Measurements from ENCODE around the gene FSCN2.
A peak's percentile ranks its signal among the peaks of the same experiment; 100 is the strongest.

The FSCN2 gene

GRCh38 chr17:81514489-81514738 is 13.8 kb upstream of the FSCN2 start:
- H3K27me3 Mint-ChIP-seq = no peaks in the 10 kb centered on the region
- DNase-seq = no peak
- H3K4me1 Mint-ChIP-seq (ENCODE audit: low read depth) = peaks cover 28% of the 10 kb centered on the region
- peaks cover 46% of the 10 kb centered on the region for H3K36me3 Mint-ChIP-seq (ENCODE audit: low read depth)
- peak overlapping the region; percentile 90 for H3K4me3 Mint-ChIP-seq
- H3K27ac Mint-ChIP-seq = peak overlapping the region; percentile 86
- H3K9me3 Mint-ChIP-seq = no peaks in the 10 kb centered on the region

GRCh38 chr17:81514739-81515529 is 13.2 kb upstream of the FSCN2 start:
- H3K27me3 Mint-ChIP-seq = no peaks in the 10 kb centered on the region
- H3K36me3 Mint-ChIP-seq (ENCODE audit: low read depth) = peaks cover 41% of the 10 kb centered on the region
- peaks cover 25% of the 10 kb centered on the region for H3K4me1 Mint-ChIP-seq (ENCODE audit: low read depth)
- DNase-seq = peak; percentile 83
- peak overlapping the region; percentile 91 for H3K27ac Mint-ChIP-seq
- peak overlapping the region; percentile 91 for H3K4me3 Mint-ChIP-seq
- no peaks in the 10 kb centered on the region for H3K9me3 Mint-ChIP-seq

GRCh38 chr17:81515530-81516041 is 12.6 kb upstream of the FSCN2 start:
- H3K4me1 Mint-ChIP-seq (ENCODE audit: low read depth) = peaks cover 27% of the 10 kb centered on the region
- peak overlapping the region; percentile 91 for H3K4me3 Mint-ChIP-seq
- H3K9me3 Mint-ChIP-seq = no peaks in the 10 kb centered on the region
- H3K36me3 Mint-ChIP-seq (ENCODE audit: low read depth) = peaks cover 34% of the 10 kb centered on the region
- H3K27me3 Mint-ChIP-seq = no peaks in the 10 kb centered on the region
- H3K27ac Mint-ChIP-seq = peak overlapping the region; percentile 91
- no peak for DNase-seq

GRCh38 chr17:81516439-81516838 is 11.7 kb upstream of the FSCN2 start:
- Mint-ChIP-seq H3K36me3 (ENCODE audit: low read depth) (peaks cover 26% of the 10 kb centered on the region), H3K4me3 (peak overlapping the region; percentile 91), H3K27me3 (no peaks in the 10 kb centered on the region), H3K9me3 (no peaks in the 10 kb centered on the region), H3K27ac (peak overlapping the region; percentile 66), H3K4me1 (ENCODE audit: low read depth) (peaks cover 29% of the 10 kb centered on the region)
- DNase-seq = no peak

GRCh38 chr17:81517009-81517338 is 11.2 kb upstream of the FSCN2 start:
- H3K36me3 Mint-ChIP-seq (ENCODE audit: low read depth) = peaks cover 20% of the 10 kb centered on the region
- no peak for DNase-seq
- H3K9me3 Mint-ChIP-seq = no peaks in the 10 kb centered on the region
- H3K27ac Mint-ChIP-seq = peak overlapping the region; percentile 66
- no peaks in the 10 kb centered on the region for H3K27me3 Mint-ChIP-seq
- peak overlapping the region; percentile 91 for H3K4me3 Mint-ChIP-seq
- peaks cover 29% of the 10 kb centered on the region for H3K4me1 Mint-ChIP-seq (ENCODE audit: low read depth)

- Mint-ChIP-seq H3K27me3 (no peaks in the 10 kb centered on the region), H3K4me1 (ENCODE audit: low read depth) (peaks cover 29% of the 10 kb centered on the region), H3K4me3 (peak overlapping the region; percentile 51), H3K9me3 (no peaks in the 10 kb centered on the region), H3K36me3 (ENCODE audit: low read depth) (peaks cover 17% of the 10 kb centered on the region), H3K27ac (peak overlapping the region; percentile 76)
- DNase-seq = no peak
Observed at GRCh38 chr17:81517339-81518112, 10.7 kb upstream of the FSCN2 start.

- Mint-ChIP-seq H3K4me3 (peak overlapping the region; percentile 51), H3K27me3 (no peaks in the 10 kb centered on the region), H3K36me3 (ENCODE audit: low read depth) (peaks cover 17% of the 10 kb centered on the region), H3K4me1 (ENCODE audit: low read depth) (peaks cover 29% of the 10 kb centered on the region), H3K9me3 (no peaks in the 10 kb centered on the region), H3K27ac (peak overlapping the region; percentile 76)
- no peak for DNase-seq
Observed at GRCh38 chr17:81518113-81518784, 9.9 kb upstream of the FSCN2 start.

GRCh38 chr17:81518785-81519283 is 9.3 kb upstream of the FSCN2 start:
- peak overlapping the region; percentile 51 for H3K4me3 Mint-ChIP-seq
- H3K4me1 Mint-ChIP-seq (ENCODE audit: low read depth) = peaks cover 29% of the 10 kb centered on the region
- DNase-seq = peak; percentile 67
- peaks cover 13% of the 10 kb centered on the region for H3K36me3 Mint-ChIP-seq (ENCODE audit: low read depth)
- H3K9me3 Mint-ChIP-seq = no peaks in the 10 kb centered on the region
- H3K27ac Mint-ChIP-seq = no peak overlapping the region
- H3K27me3 Mint-ChIP-seq = no peaks in the 10 kb centered on the region

GRCh38 chr17:81519284-81520020 is 8.7 kb upstream of the FSCN2 start:
- DNase-seq = peak; percentile 79
- peaks cover 29% of the 10 kb centered on the region for H3K4me1 Mint-ChIP-seq (ENCODE audit: low read depth)
- H3K27me3 Mint-ChIP-seq = no peaks in the 10 kb centered on the region
- no peak overlapping the region for H3K27ac Mint-ChIP-seq
- no peaks in the 10 kb centered on the region for H3K9me3 Mint-ChIP-seq
- H3K36me3 Mint-ChIP-seq (ENCODE audit: low read depth) = peaks cover 13% of the 10 kb centered on the region
- peak overlapping the region; percentile 51 for H3K4me3 Mint-ChIP-seq

GRCh38 chr17:81520021-81520901 is 7.9 kb upstream of the FSCN2 start:
- H3K4me1 Mint-ChIP-seq (ENCODE audit: low read depth) = peaks cover 28% of the 10 kb centered on the region
- peak overlapping the region; percentile 27 for H3K4me3 Mint-ChIP-seq
- no peak overlapping the region for H3K27ac Mint-ChIP-seq
- DNase-seq = no peak
- no peaks in the 10 kb centered on the region for H3K27me3 Mint-ChIP-seq
- peaks cover 10% of the 10 kb centered on the region for H3K36me3 Mint-ChIP-seq (ENCODE audit: low read depth)
- no peaks in the 10 kb centered on the region for H3K9me3 Mint-ChIP-seq

GRCh38 chr17:81522491-81523401 is 5.4 kb upstream of the FSCN2 start:
- no peak overlapping the region for H3K4me3 Mint-ChIP-seq
- no peaks in the 10 kb centered on the region for H3K36me3 Mint-ChIP-seq (ENCODE audit: low read depth)
- H3K27me3 Mint-ChIP-seq = no peaks in the 10 kb centered on the region
- H3K4me1 Mint-ChIP-seq (ENCODE audit: low read depth) = peaks cover 15% of the 10 kb centered on the region
- DNase-seq = no peak
- H3K27ac Mint-ChIP-seq = no peak overlapping the region
- no peaks in the 10 kb centered on the region for H3K9me3 Mint-ChIP-seq

- Mint-ChIP-seq H3K27me3 (no peaks in the 10 kb centered on the region), H3K4me3 (no peak overlapping the region), H3K27ac (no peak overlapping the region), H3K36me3 (ENCODE audit: low read depth) (no peaks in the 10 kb centered on the region), H3K4me1 (ENCODE audit: low read depth) (peaks cover 8% of the 10 kb centered on the region), H3K9me3 (no peaks in the 10 kb centered on the region)
- no peak for DNase-seq
Observed at GRCh38 chr17:81523402-81524038, 4.7 kb upstream of the FSCN2 start.
